ENCODE data around the gene KCNJ11. TPM values are rescaled to one million over a fixed set of nuclear protein-coding genes. Genes with fewer than 3 reads are reported as not detected.
A peak's percentile ranks its signal among the peaks of the same experiment; 100 is the strongest.

Gene KCNJ11
- total RNA-seq, 1 donor from 2014 or later: 1.9 TPM

DNA sequence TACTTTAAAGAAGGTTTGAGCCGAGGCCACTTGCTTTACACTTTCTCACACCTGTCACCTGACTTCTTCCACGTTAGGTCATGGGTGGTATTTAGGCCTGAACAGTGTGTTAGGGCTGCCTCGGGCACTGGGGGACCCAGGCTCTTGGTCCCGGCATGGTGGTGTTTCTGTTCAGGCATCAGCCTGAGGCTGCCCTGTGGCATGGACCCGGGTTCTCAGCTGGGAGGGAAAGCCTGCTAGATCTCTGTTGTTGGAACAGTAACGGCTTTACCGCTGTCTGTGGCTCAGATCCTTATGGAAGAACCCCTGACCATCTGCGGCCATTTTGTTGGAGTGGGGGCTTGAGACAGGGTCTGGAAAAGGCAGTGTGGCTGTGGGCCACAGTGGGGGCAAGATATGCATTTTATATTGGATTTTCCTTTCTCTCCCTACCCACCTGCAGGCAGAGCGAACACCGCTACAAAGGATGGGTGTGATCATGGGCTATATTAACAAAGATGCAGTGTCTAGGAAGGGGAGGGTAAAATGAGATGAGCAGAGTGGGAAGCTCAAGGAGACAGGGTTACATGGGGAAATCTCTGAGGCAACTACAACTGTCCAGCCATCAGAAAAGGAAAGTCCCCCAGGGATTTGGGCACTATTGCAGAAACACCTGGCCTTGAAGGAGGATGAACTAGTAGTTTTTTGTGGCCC is 1.6 kb upstream of the KCNJ11 start:
- no peak overlapping the region for H2AFZ ChIP-seq (replicated peaks)
- peaks cover 13% of the 10 kb centered on the region for H3K27me3 ChIP-seq
- Mint-ChIP-seq H3K27ac (peak overlapping the region; percentile 83), H3K4me1 (peaks cover 6% of the 10 kb centered on the region), H3K36me3 (peaks cover 3% of the 10 kb centered on the region), H3K27me3 (ENCODE audit: insufficient read depth, low read depth) (peaks cover 17% of the 10 kb centered on the region), H3K9me3 (no peaks in the 10 kb centered on the region), H3K4me3 (peak overlapping the region; percentile 86)
- no peak for DNase-seq (ENCODE audit: low spot score)
- H3K4me1 ChIP-seq: peaks cover 8% of the 10 kb centered on the region
- TF ChIP-seq EZH2phosphoT487 (IDR thresholded peaks at IDR 0.05) (no peak), EZH2 (IDR thresholded peaks at IDR 0.05) (no peak)
- TF ChIP-seq, protein P1, sequence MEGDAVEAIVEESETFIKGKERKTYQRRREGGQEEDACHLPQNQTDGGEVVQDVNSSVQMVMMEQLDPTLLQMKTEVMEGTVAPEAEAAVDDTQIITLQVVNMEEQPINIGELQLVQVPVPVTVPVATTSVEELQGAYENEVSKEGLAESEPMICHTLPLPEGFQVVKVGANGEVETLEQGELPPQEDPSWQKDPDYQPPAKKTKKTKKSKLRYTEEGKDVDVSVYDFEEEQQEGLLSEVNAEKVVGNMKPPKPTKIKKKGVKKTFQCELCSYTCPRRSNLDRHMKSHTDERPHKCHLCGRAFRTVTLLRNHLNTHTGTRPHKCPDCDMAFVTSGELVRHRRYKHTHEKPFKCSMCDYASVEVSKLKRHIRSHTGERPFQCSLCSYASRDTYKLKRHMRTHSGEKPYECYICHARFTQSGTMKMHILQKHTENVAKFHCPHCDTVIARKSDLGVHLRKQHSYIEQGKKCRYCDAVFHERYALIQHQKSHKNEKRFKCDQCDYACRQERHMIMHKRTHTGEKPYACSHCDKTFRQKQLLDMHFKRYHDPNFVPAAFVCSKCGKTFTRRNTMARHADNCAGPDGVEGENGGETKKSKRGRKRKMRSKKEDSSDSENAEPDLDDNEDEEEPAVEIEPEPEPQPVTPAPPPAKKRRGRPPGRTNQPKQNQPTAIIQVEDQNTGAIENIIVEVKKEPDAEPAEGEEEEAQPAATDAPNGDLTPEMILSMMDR (IDR thresholded peaks at IDR 0.05): no peak
- H3K36me3 ChIP-seq: no peaks in the 10 kb centered on the region
- H3K79me2 ChIP-seq (ENCODE audit: low read depth): no peaks in the 10 kb centered on the region
- H3F3A ChIP-seq (ENCODE audit: low read depth): peaks cover 6% of the 10 kb centered on the region
- H3K9me3 ChIP-seq (ENCODE audit: low read depth): no peaks in the 10 kb centered on the region
- H4K20me1 ChIP-seq (ENCODE audit: low read depth): no peaks in the 10 kb centered on the region
- no peak overlapping the region for H3K9ac ChIP-seq
- peak overlapping the region; percentile 62 for H3K4me3 ChIP-seq
- H3K27ac ChIP-seq: no peak overlapping the region
- H3K4me2 ChIP-seq: peak overlapping the region; percentile 94

DNA sequence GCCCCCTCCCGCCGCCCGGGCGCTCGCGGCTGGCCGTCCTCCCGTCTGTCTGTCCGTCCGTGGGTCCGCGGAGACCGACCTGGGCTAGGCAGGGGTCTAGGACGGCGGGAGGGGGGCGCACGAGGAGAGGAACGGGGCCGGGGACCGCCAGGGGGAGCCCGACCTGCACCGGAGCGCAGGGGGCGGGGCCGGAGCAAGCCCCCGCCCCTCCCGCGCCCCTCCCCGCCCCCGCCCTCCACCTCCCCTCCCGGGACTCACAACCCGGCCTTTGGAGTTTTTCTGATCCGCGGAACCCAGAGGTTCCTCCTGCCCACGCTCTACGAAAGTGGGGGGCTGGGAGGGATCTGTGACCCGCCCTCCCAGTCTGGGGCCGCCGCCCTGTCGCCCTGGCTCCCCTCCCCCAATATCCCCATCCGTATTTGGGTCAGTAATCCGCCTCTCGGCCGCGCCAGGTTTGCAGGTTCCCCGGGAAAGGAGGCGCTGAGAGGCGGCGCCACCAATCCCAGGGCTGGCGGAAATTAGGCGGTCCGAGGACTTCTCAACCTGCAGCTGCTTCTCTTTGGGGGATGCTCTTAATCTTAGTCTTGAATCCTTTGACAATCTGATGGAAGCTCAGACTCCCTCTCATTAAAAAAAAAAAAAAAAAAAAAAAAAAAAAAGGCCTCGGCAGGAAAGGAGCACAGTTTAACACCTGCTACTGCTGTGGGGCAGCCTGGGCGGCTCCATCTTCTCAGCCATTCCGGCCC is 925 bp upstream of the KCNJ11 start:
- H3K9me3 ChIP-seq (ENCODE audit: low read depth): no peaks in the 10 kb centered on the region
- H3K27me3 ChIP-seq: peaks cover 13% of the 10 kb centered on the region
- H3K36me3 ChIP-seq: no peaks in the 10 kb centered on the region
- DNase-seq (ENCODE audit: low spot score): peak; percentile 93
- peaks cover 8% of the 10 kb centered on the region for H3K4me1 ChIP-seq
- Mint-ChIP-seq H3K36me3 (peaks cover 3% of the 10 kb centered on the region), H3K27me3 (ENCODE audit: insufficient read depth, low read depth) (peaks cover 17% of the 10 kb centered on the region), H3K27ac (no peak overlapping the region), H3K4me1 (peaks cover 6% of the 10 kb centered on the region), H3K9me3 (no peaks in the 10 kb centered on the region), H3K4me3 (peak overlapping the region; percentile 86)
- peak overlapping the region; percentile 87 for H2AFZ ChIP-seq (replicated peaks)
- TF ChIP-seq EZH2 (IDR thresholded peaks at IDR 0.05): no peak
- TF ChIP-seq, protein P1 (IDR thresholded peaks at IDR 0.05): peak; percentile 73
- no peak overlapping the region for H3K9ac ChIP-seq
- H4K20me1 ChIP-seq (ENCODE audit: low read depth): no peaks in the 10 kb centered on the region
- peak overlapping the region; percentile 62 for H3K4me3 ChIP-seq
- H3K27ac ChIP-seq: no peak overlapping the region
- peaks cover 6% of the 10 kb centered on the region for H3F3A ChIP-seq (ENCODE audit: low read depth)
- peak overlapping the region; percentile 94 for H3K4me2 ChIP-seq
- no peaks in the 10 kb centered on the region for H3K79me2 ChIP-seq (ENCODE audit: low read depth)

DNA sequence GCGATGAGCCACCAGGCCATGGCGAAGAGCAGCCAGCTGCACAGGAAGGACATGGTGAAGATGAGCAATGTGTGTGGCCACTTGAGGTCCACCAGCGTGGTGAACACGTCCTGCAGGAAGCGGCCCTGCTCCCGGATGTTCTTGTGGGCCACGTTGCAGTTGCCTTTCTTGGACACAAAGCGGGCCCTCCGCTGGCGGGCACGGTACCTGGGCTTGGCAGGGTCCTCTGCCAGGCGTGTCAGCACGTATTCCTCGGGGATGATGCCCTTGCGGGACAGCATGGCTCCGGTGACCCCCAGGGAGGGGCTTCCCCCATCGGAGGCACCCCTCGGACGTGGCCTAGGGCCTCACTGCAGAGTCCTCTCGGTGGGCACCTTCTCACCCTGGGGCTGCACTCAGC is 648 bp downstream of the KCNJ11 start:
- Mint-ChIP-seq H3K27me3 (ENCODE audit: insufficient read depth, low read depth) (peaks cover 14% of the 10 kb centered on the region), H3K36me3 (peaks cover 3% of the 10 kb centered on the region), H3K27ac (no peak overlapping the region), H3K9me3 (no peaks in the 10 kb centered on the region), H3K4me1 (peaks cover 6% of the 10 kb centered on the region), H3K4me3 (peak overlapping the region; percentile 81)
- Histone ChIP-seq H3K79me2 (ENCODE audit: low read depth) (no peaks in the 10 kb centered on the region), H3K9me3 (ENCODE audit: low read depth) (no peaks in the 10 kb centered on the region), H3K27me3 (peaks cover 13% of the 10 kb centered on the region), H3K4me1 (peaks cover 8% of the 10 kb centered on the region), H4K20me1 (ENCODE audit: low read depth) (no peaks in the 10 kb centered on the region), H3K36me3 (no peaks in the 10 kb centered on the region), H3K4me3 (no peak overlapping the region), H2AFZ (replicated peaks) (no peak overlapping the region), H3K9ac (no peak overlapping the region), H3F3A (ENCODE audit: low read depth) (peaks cover 6% of the 10 kb centered on the region), H3K4me2 (no peak overlapping the region), H3K27ac (no peak overlapping the region)
- DNase-seq (ENCODE audit: low spot score): no peak
- TF ChIP-seq EZH2 (IDR thresholded peaks at IDR 0.05): no peak
- TF ChIP-seq, protein P1 (IDR thresholded peaks at IDR 0.05): no peak
- no peak for TF ChIP-seq EZH2phosphoT487 (IDR thresholded peaks at IDR 0.05)

Data from neural progenitor cell (in vitro differentiated cells).